Measurements from ENCODE around the gene KISS1R. TPM values are rescaled to one million over a fixed set of nuclear protein-coding genes. Genes with fewer than 3 reads are reported as not detected.
A peak's percentile ranks its signal among the peaks of the same experiment; 100 is the strongest.

The KISS1R gene
- total and polyA plus RNA-seq, 8 donors, result 0.16 to 1.0 (median 0.31) TPM; not detected in 2

- no peak for TF ChIP-seq CTCF (IDR thresholded peaks at IDR 0.05)
Measured at GRCh38 chr19:932648-933552, 15.8 kb downstream of the KISS1R start.

GRCh38 chr19:933553-933882, 16.4 kb downstream of the KISS1R start:
- Histone ChIP-seq H3K27me3 (no peaks in the 10 kb centered on the region), H3K36me3 (no peaks in the 10 kb centered on the region), H3K27ac (peak overlapping the region in 3 of 4 donors; percentile 50 to 76 (median 67)), H3K9me3 (no peaks in the 10 kb centered on the region), H3K4me3 (no peak overlapping the region), H3K4me1 (peaks cover 16 to 29% (median 29%) of the 10 kb centered on the region in 3 donors)
- intact Hi-C loops (cut with DNase I), result no loop called here
- FAIRE-seq (no peak), ATAC-seq (no peak), DNase-seq (no peak)
- TF ChIP-seq CTCF (IDR thresholded peaks at IDR 0.05), result no peak
- WGBS, 2 donors, result 77 to 80% methylated on average over 13 to 14 of the region's 14 CpGs

More at GRCh38 chr19:932648-933552, 15.8 kb downstream of the KISS1R start:
- intact Hi-C loops (cut with DNase I), result no loop called here
- H3K27me3 ChIP-seq, result no peaks in the 10 kb centered on the region
- DNase-seq, result peak in 2 of 6 donors; percentile 60 to 84
- no peaks in the 10 kb centered on the region for H3K36me3 ChIP-seq
- no peaks in the 10 kb centered on the region for H3K9me3 ChIP-seq
- ATAC-seq, result peak in 3 of 4 donors; percentile 3 to 17 (median 6)
- no peak for FAIRE-seq
- H3K27ac ChIP-seq, result peak overlapping the region; percentile 11 to 76 (median 36)
- whole genome bisulfite sequencing, 2 donors, result 73 to 77% methylated on average over 47 to 54 of the region's 54 CpGs
- H3K4me1 ChIP-seq, result peaks cover 16 to 26% (median 25%) of the 10 kb centered on the region in 3 donors
- no peak overlapping the region for H3K4me3 ChIP-seq

GRCh38 chr19:934197-934840, 17.2 kb downstream of the KISS1R start:
- Histone ChIP-seq H3K36me3 (no peaks in the 10 kb centered on the region), H3K27ac (peak overlapping the region; percentile 67 to 76 (median 70)), H3K4me1 (peaks cover 16 to 34% (median 33%) of the 10 kb centered on the region in 3 donors), H3K27me3 (no peaks in the 10 kb centered on the region), H3K4me3 (no peak overlapping the region), H3K9me3 (no peaks in the 10 kb centered on the region)
- no peak for TF ChIP-seq CTCF (IDR thresholded peaks at IDR 0.05)
- intact Hi-C loops (cut with DNase I), result no loop called here
- peak in 3 of 6 donors; percentile 51 to 77 (median 63) for DNase-seq
- no peak for FAIRE-seq
- 54 to 60% methylated on average over 28 to 29 of the region's 29 CpGs for WGBS, 2 donors
- ATAC-seq, result peak; percentile 1 to 9 (median 6)

- ATAC-seq, result peak; percentile 95 to 97 (median 96)
- WGBS, 2 donors, result 2 to 3% methylated on average over 31 of the region's 31 CpGs
- DNase-seq, result peak; percentile 96 to 99 (median 98)
- no peaks in the 10 kb centered on the region for H3K36me3 ChIP-seq
- H3K27me3 ChIP-seq, result no peaks in the 10 kb centered on the region
- FAIRE-seq, result no peak
- H3K27ac ChIP-seq, result peak overlapping the region; percentile 67 to 76 (median 70)
- H3K4me1 ChIP-seq, result peaks cover 22 to 40% (median 35%) of the 10 kb centered on the region in 3 donors
- H3K9me3 ChIP-seq, result no peaks in the 10 kb centered on the region
- intact Hi-C loops (cut with DNase I), result no loop called here
- no peak for TF ChIP-seq CTCF (IDR thresholded peaks at IDR 0.05)
- H3K4me3 ChIP-seq, result no peak overlapping the region
Measured at GRCh38 chr19:934865-935479, 17.8 kb downstream of the KISS1R start.

All from pancreas (tissue), 10 donors.